A673 (cell line): Measurements from ENCODE around the gene NTN1. TPM values are rescaled to one million over a fixed set of nuclear protein-coding genes. Genes with fewer than 3 reads are reported as not detected.

ENCODE experiments used
- BruUV-seq: library from RNA; stranded (reverse); fragments of 400-500 nt; replicated peaks from 2 replicates; lab custom pipeline; 2021; lab: Mats Ljungman, UMichigan
- CTCF ChIA-PET: fragments of 300-600 bp; sonication (Branson Sonifier 250); formaldehyde crosslinking; loops from one replicate; lab custom pipeline; 2022; ENCODE audit warnings: antibody characterized with exemption; lab: Charles Lee
- POLR2A ChIA-PET: fragments of 300-600 bp; sonication (Branson Sonifier 250); formaldehyde crosslinking; loops from one replicate; lab custom pipeline; 2022; ENCODE audit warnings: antibody characterized with exemption; ENCODE audit not compliant: low non-redundant PET; lab: Charles Lee
- DNase-seq: peaks from one replicate; pipeline ENCODE4 v3.0.0-alpha.2; 2015; ENCODE audit warnings: low spot score
- H3K27ac ChIP-seq: fragments of 200-600 bp; sonication (generic); 2 replicates; pipeline ENCODE4 v1.5.1; 2016; ENCODE audit warnings: mixed run types, low read depth, mild to moderate bottlenecking, mixed read lengths, antibody characterized with exemption, low read length; ENCODE audit not compliant: poor library complexity, severe bottlenecking
- H3K27me3 ChIP-seq: fragments of 200-600 bp; sonication (generic); replicated peaks from 2 replicates; pipeline ENCODE4 v1.6.1; 2017; ENCODE audit warnings: mixed run types, low read depth, mild to moderate bottlenecking, mixed read lengths, antibody characterized with exemption, low read length; ENCODE audit not compliant: insufficient read depth, poor library complexity
- H3K36me3 ChIP-seq: fragments of 200-600 bp; sonication (generic); 2 replicates; pipeline ENCODE4 v1.6.1; 2016; ENCODE audit warnings: mixed run types, mild to moderate bottlenecking, mixed read lengths, antibody characterized with exemption, low read length; ENCODE audit not compliant: insufficient read depth, poor library complexity, severe bottlenecking
- H3K4me1 ChIP-seq: fragments of 200-600 bp; sonication (generic); 2 replicates; pipeline ENCODE4 v1.6.1; 2017; ENCODE audit warnings: mixed run types, mild to moderate bottlenecking, mixed read lengths, antibody characterized with exemption, low read length; ENCODE audit not compliant: insufficient read depth, poor library complexity, severe bottlenecking
- H3K4me3 ChIP-seq: fragments of 200-600 bp; sonication (generic); 2 replicates; pipeline ENCODE4 v1.5.1; 2016; ENCODE audit warnings: low read depth, mixed run types, mild to moderate bottlenecking, mixed read lengths, low read length; ENCODE audit not compliant: poor library complexity, severe bottlenecking
- H3K9me3 ChIP-seq: fragments of 200-600 bp; sonication (generic); 2 replicates; pipeline ENCODE4 v1.6.1; 2016; ENCODE audit warnings: mixed run types, low read depth, mild to moderate bottlenecking, mixed read lengths, antibody characterized with exemption, low read length; ENCODE audit not compliant: poor library complexity, severe bottlenecking
- EZH2 ChIP-seq: fragments of 200-600 bp; sonication (generic); IDR thresholded peaks from 2 replicates; pipeline ENCODE4 v1.6.1; 2017; ENCODE audit warnings: borderline replicate concordance, low read depth, mild to moderate bottlenecking, mixed read lengths, antibody characterized with exemption, low read length; ENCODE audit not compliant: poor library complexity, severe bottlenecking
- intact Hi-C: fragments of 100-400 bp; cut with micrococcal nuclease; formaldehyde crosslinking; loops from one replicate; pipeline ENCODE4 v1.10.0; 2022; ENCODE audit not compliant: unreplicated experiment
- total RNA-seq: library from RNA; stranded (reverse); gene quantifications from 2 replicates; pipeline ENCODE4 v1.2.3, GENCODE V29; 2021
- TF ChIP-seq, protein P1 (sequence below): fragments of 300-800, 200-600 bp; sonication (generic); conservative IDR thresholded peaks from 2 replicates; pipeline ENCODE4 v1.5.1; 2017; ENCODE audit warnings: low read depth, mild to moderate bottlenecking, antibody characterized with exemption, low read length, moderate library complexity, mixed read lengths

The NTN1 gene
- total RNA-seq, 1 experiment from 2014 or later, result 4.3 TPM

DNA sequence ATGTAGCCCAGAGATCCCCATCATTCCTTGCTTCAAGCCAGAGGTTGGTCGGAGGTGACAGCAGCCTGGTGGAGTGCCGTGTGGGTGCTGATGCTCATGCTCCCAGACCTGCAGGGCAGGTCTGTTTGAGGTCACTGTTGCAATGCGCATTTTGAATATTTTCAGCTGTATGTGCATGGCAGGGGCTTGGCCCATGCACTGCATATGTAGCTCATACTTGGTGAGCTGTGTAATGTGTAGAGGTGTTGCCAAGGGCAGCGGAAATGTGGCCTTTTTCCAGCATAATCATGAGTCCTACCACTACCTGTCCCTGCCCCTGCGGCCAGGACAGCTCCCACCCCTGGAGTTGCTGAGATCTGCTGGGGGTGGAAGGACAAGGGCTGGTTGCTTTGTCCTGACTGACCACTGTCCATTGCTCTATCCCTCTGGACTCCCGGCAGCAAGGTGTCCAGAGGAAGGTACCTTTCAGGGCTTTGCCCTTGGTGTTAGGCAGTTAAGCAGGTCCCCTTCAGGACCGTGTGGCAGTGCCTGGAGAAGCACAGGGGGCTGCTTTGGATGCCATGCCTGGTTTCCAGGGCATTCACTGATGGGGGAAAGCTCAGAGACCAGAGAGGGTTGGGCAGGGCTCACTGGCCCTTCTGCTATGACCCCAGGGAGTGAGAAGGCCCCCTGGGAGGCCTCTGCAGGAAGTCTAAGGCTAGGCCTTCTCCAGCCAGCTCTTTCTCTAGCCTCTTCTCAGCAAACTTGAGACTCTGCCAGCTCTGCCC, 215.2 kb downstream of the NTN1 start:
- no peak overlapping the region for H3K4me3 ChIP-seq
- H3K27me3 ChIP-seq, result no peaks in the 10 kb centered on the region
- no peaks in the 10 kb centered on the region for H3K9me3 ChIP-seq
- no TSS peak for BruUV-seq
- H3K4me1 ChIP-seq, result peaks cover 22% of the 10 kb centered on the region
- no peak overlapping the region for H3K27ac ChIP-seq
- TF ChIP-seq EZH2, result no peak
- TF ChIP-seq, protein P1, sequence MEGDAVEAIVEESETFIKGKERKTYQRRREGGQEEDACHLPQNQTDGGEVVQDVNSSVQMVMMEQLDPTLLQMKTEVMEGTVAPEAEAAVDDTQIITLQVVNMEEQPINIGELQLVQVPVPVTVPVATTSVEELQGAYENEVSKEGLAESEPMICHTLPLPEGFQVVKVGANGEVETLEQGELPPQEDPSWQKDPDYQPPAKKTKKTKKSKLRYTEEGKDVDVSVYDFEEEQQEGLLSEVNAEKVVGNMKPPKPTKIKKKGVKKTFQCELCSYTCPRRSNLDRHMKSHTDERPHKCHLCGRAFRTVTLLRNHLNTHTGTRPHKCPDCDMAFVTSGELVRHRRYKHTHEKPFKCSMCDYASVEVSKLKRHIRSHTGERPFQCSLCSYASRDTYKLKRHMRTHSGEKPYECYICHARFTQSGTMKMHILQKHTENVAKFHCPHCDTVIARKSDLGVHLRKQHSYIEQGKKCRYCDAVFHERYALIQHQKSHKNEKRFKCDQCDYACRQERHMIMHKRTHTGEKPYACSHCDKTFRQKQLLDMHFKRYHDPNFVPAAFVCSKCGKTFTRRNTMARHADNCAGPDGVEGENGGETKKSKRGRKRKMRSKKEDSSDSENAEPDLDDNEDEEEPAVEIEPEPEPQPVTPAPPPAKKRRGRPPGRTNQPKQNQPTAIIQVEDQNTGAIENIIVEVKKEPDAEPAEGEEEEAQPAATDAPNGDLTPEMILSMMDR, result no peak
- H3K36me3 ChIP-seq, result no peaks in the 10 kb centered on the region
- ChIA-PET POLR2A (no interaction called here), CTCF (interaction anchor here (0.7 kb wide), 1 partner anchor 56 kb away, joined by 4 read pairs; no protein-coding TSS in a partner anchor)
- no peak for DNase-seq
- intact Hi-C loops, result no loop called here

DNA sequence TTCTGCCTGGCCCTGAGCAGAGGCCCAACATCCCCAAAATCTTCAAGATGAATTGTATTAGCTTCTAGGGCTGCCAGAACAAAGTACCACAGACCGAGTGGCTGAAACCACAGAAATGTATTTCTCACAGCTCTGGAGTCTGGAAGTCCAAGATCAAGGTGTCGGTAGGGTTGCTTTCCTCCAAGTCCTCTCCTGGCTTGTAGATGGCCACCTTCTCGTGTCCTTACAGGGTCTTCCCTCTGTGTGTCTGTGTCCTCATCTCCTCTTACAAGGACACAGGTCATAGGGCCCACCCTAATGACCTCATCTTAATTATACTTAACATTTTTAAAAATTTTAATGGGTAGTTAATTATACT, 215.7 kb downstream of the NTN1 start:
- DNase-seq, result no peak
- Histone ChIP-seq H3K4me1 (peaks cover 22% of the 10 kb centered on the region), H3K36me3 (no peaks in the 10 kb centered on the region), H3K27ac (no peak overlapping the region), H3K27me3 (no peaks in the 10 kb centered on the region), H3K4me3 (no peak overlapping the region), H3K9me3 (no peaks in the 10 kb centered on the region)
- ChIA-PET POLR2A (no interaction called here), CTCF (no interaction called here)
- BruUV-seq, result no TSS peak
- intact Hi-C loops, result no loop called here
- no peak for TF ChIP-seq EZH2
- TF ChIP-seq, protein P1, result no peak

DNA sequence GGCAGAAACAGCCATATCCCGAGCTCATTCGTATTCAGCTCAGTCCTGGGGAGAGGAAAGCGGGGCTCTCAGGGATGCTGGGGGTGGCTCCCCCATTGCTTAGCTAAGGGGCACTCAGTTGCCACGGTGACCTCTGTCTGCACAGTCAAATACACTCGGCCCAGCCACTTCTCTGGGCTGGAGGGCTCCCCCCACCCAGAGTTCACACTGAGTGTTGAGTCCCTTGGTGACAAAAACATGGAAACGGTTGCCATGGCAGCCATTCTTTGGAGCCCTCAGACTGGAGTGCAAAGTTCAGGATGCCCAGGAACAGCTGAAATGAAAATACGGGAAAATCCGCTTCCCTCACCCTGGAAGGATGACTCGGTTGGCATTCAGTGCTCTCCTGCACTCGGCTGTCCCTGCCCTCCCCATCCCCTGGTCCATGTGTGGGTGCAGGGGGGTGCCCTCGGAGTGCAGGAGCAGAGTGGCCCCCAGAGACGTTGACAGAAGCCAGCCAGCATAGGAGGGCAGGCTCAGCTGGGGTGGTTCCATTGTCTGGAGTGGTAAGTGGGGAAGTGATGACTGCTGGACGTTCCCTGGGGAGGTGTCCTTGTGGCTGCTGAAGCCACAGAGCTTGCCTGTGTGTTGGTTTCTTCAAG, 216.5 kb downstream of the NTN1 start:
- Histone ChIP-seq H3K36me3 (no peaks in the 10 kb centered on the region), H3K4me1 (peaks cover 15% of the 10 kb centered on the region), H3K27me3 (no peaks in the 10 kb centered on the region), H3K9me3 (no peaks in the 10 kb centered on the region), H3K4me3 (no peak overlapping the region), H3K27ac (no peak overlapping the region)
- intact Hi-C loops, result no loop called here
- DNase-seq, result no peak
- BruUV-seq, result no TSS peak
- POLR2A ChIA-PET, result no interaction called here
- CTCF ChIA-PET, result no interaction called here
- TF ChIP-seq, protein P1, result no peak
- TF ChIP-seq EZH2, result no peak
